ENCODE data around the gene ACMSD. TPM values are rescaled to one million over a fixed set of nuclear protein-coding genes. Genes with fewer than 3 reads are reported as not detected.

The ACMSD gene
- total and polyA plus RNA-seq, 9 of the 15 experiments (the other 6 are each of a cell fraction or from before 2014, with no cell fraction given): not detected

- TF ChIP-seq FOSL1 (tag; conservative IDR thresholded peaks at IDR 0.05): no peak
These were observed 44.4 kb downstream of the ACMSD start (continued) for GRCh38 chr2:134882773-134883172.

DNA sequence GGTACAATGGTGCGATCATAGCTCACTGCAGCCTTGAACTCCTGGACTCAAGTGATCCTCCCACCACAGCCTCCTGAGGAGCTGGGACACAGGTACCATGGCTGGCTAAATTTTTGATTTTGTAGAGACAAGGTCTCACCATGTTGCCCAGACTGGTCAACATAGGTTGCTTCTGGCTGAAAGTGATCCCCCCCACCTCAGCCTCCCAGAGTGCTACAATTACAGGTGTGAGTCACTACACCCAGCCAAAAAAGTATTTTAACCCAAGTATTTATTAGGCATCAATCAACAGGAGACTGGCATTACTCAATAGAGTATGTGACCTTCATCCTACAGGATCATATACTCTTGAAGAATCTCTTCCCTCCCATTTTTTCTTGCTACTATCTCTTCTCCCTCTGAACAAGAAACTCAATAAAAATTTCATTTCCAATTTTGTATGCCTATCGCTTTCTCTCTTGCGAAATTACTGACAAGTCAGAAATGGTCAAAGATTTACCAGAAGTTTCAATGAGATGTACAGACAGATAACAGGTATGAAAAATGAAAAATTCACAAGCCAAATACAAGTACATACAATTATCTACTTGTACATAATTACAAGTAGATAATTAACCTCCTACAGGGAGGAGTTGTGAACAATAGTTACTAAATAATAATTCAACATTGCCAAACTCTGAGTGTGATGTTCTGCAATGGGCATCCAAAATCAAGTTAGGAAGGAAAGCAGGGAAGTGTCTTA is 45.3 kb downstream of the ACMSD start:
- intact Hi-C loops (cut with micrococcal nuclease) (no loop called here), in situ Hi-C loops (cut with MboI) (no loop called here)
- no peak for FAIRE-seq
- no peaks in the 10 kb centered on the region for H3K27me3 ChIP-seq (ENCODE audit: control insufficient read depth in 2 of 2, insufficient read depth in 2 of 2, low read length in 2 of 2)
- no peak overlapping the region for H3K9ac ChIP-seq (ENCODE audit: insufficient read depth in 1 of 2, low read depth in 2 of 2, low read length in 2 of 2)
- no peaks in the 10 kb centered on the region for H4K20me1 ChIP-seq (replicated peaks; ENCODE audit: control insufficient read depth, insufficient read depth, low read length)
- no TSS peak for BruUV-seq (replicated peaks)
- DNase-seq (ENCODE audit: extremely low read depth in 1 of 4, low spot score in 3 of 4): no peak
- H3K4me1 ChIP-seq (replicated peaks in 1 of 2; ENCODE audit: control insufficient read depth in 2 of 2, insufficient read depth in 2 of 2, low read length in 2 of 2): no peaks in the 10 kb centered on the region
- no peak overlapping the region for H2AFZ ChIP-seq (ENCODE audit: low read depth, low read length)
- no peaks in the 10 kb centered on the region for H3K9me1 ChIP-seq (ENCODE audit: control insufficient read depth, insufficient read depth, low read length)
- H3K27ac ChIP-seq (ENCODE audit: extremely low read depth, low read depth, low read length): no peak overlapping the region
- no peaks in the 10 kb centered on the region for H3K9me3 ChIP-seq (replicated peaks; ENCODE audit: control insufficient read depth, insufficient read depth, low read depth, low read length)
- H3K4me2 ChIP-seq (ENCODE audit: insufficient read depth, low read length): no peak overlapping the region
- 6% methylated on average over 3 of the region's 3 CpGs for WGBS (ENCODE audit: insufficient coverage, low coverage, missing lambda C conversion rate)
- CTCF ChIA-PET (ENCODE audit: low intra/inter-chr PET ratio): no interaction called here
- POLR2A ChIA-PET: no interaction called here
- no peak overlapping the region for H3K4me3 ChIP-seq
- ATAC-seq: no peak
- no peaks in the 10 kb centered on the region for H3K79me2 ChIP-seq (ENCODE audit: control insufficient read depth, insufficient read depth, low read length)
- H3K36me3 ChIP-seq (ENCODE audit: control insufficient read depth, insufficient read depth, low read length): no peaks in the 10 kb centered on the region
- no peak for TF ChIP-seq SOX6 (IDR thresholded peaks at IDR 0.05)
- no peak for TF ChIP-seq DPF2 (IDR thresholded peaks at IDR 0.05)
- TF ChIP-seq ZBTB33 (CRISPR knock-in tag; IDR thresholded peaks at IDR 0.05): no peak
- TF ChIP-seq, protein P1, sequence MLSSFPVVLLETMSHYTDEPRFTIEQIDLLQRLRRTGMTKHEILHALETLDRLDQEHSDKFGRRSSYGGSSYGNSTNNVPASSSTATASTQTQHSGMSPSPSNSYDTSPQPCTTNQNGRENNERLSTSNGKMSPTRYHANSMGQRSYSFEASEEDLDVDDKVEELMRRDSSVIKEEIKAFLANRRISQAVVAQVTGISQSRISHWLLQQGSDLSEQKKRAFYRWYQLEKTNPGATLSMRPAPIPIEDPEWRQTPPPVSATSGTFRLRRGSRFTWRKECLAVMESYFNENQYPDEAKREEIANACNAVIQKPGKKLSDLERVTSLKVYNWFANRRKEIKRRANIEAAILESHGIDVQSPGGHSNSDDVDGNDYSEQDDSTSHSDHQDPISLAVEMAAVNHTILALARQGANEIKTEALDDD (IDR thresholded peaks at IDR 0.05): no peak
- TF ChIP-seq CCAR2 (IDR thresholded peaks at IDR 0.05; ENCODE audit: low read depth, low read length): no peak
- TF ChIP-seq ZNF197 (CRISPR knock-in tag; IDR thresholded peaks at IDR 0.05; ENCODE audit: low read depth): no peak
- no peak for TF ChIP-seq ESRRA (IDR thresholded peaks at IDR 0.05; ENCODE audit: borderline replicate concordance, low read depth)
- TF ChIP-seq RREB1 (CRISPR knock-in tag; IDR thresholded peaks at IDR 0.05): no peak
- TF ChIP-seq, protein P2, sequence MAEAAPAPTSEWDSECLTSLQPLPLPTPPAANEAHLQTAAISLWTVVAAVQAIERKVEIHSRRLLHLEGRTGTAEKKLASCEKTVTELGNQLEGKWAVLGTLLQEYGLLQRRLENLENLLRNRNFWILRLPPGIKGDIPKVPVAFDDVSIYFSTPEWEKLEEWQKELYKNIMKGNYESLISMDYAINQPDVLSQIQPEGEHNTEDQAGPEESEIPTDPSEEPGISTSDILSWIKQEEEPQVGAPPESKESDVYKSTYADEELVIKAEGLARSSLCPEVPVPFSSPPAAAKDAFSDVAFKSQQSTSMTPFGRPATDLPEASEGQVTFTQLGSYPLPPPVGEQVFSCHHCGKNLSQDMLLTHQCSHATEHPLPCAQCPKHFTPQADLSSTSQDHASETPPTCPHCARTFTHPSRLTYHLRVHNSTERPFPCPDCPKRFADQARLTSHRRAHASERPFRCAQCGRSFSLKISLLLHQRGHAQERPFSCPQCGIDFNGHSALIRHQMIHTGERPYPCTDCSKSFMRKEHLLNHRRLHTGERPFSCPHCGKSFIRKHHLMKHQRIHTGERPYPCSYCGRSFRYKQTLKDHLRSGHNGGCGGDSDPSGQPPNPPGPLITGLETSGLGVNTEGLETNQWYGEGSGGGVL (CRISPR knock-in tag; IDR thresholded peaks at IDR 0.05): no peak
